HEK293 (cell line): ENCODE data around the gene PIP4K2A.
A peak's percentile ranks its signal among the peaks of the same experiment; 100 is the strongest.

Source experiments
- CTCF ChIA-PET: fragments of 350-600 bp; formaldehyde crosslinking; extraction: SDS; loops from one replicate; lab custom pipeline; 2021; ENCODE audit warnings: antibody characterized with exemption; lab: Yijun Ruan, JAX
- POLR2A ChIA-PET: fragments of 300-600 bp; formaldehyde crosslinking; extraction: SDS; loops from one replicate; lab custom pipeline; 2020; ENCODE audit warnings: antibody characterized with exemption, inconsistent platforms; lab: Yijun Ruan, JAX
- H3K27ac ChIP-seq: fragments of 200-500 bp; sonication (Bioruptor generic); 2 replicates; pipeline ENCODE4 v1.5.1; 2014; ENCODE audit warnings: low read depth, low read length, control low read depth, inconsistent platforms; ENCODE audit errors: extremely low read depth
- H3K36me3 ChIP-seq, 2 experiments: fragments of 200-500 bp in 1 of 2; sonication (Bioruptor generic) in 1 of 2; 1 replicate in 1 of 2; 2 replicates in 1 of 2; pipeline ENCODE4 v1.5.1; 2014 to 2017; ENCODE audit warnings: inconsistent platforms in 2 of 2, low read length in 2 of 2; ENCODE audit not compliant: control insufficient read depth in 2 of 2, insufficient read depth in 1 of 2
- H3K4me1 ChIP-seq: fragments of 200-500 bp; sonication (Bioruptor generic); 2 replicates; pipeline ENCODE4 v1.5.1; 2014; ENCODE audit warnings: mild to moderate bottlenecking, low read length, inconsistent platforms; ENCODE audit not compliant: control insufficient read depth, insufficient read depth
- H3K4me3 ChIP-seq: 2 replicates; pipeline ENCODE4 v1.5.1; 2011; ENCODE audit warnings: low read depth, mild to moderate bottlenecking, control low read depth, low read length, moderate library complexity
- H3K9me3 ChIP-seq: fragments of 200-500 bp; sonication (Bioruptor generic); 2 replicates; pipeline ENCODE4 v1.5.1; 2014; ENCODE audit warnings: low read depth, low read length, inconsistent platforms; ENCODE audit not compliant: control insufficient read depth, insufficient read depth
- BCL6B ChIP-seq: fragments of 450-650 bp; formaldehyde crosslinking; IDR thresholded peaks from 2 replicates; pipeline ENCODE4 v1.5.1; 2017; ENCODE audit warnings: missing biosample characterization, missing genetic modification characterization
- KLF7 ChIP-seq: fragments of 450-650 bp; formaldehyde crosslinking; IDR thresholded peaks from 2 replicates; pipeline ENCODE4 v1.5.1; 2016; ENCODE audit warnings: missing biosample characterization, missing genetic modification characterization, borderline replicate concordance
- KLF8 ChIP-seq: fragments of 450-650 bp; formaldehyde crosslinking; IDR thresholded peaks from 2 replicates; pipeline ENCODE4 v1.5.1; 2016; ENCODE audit warnings: missing biosample characterization, missing genetic modification characterization
- MYNN ChIP-seq: fragments of 450-650 bp; formaldehyde crosslinking; IDR thresholded peaks from 2 replicates; pipeline ENCODE4 v1.5.1; 2016; ENCODE audit warnings: missing biosample characterization, missing genetic modification characterization, borderline replicate concordance
- YY2 ChIP-seq: fragments of 450-650 bp; formaldehyde crosslinking; IDR thresholded peaks from 2 replicates; pipeline ENCODE4 v1.5.1; 2016; ENCODE audit warnings: missing biosample characterization, missing genetic modification characterization
- ZBTB48 ChIP-seq: fragments of 450-650 bp; formaldehyde crosslinking; IDR thresholded peaks from 2 replicates; pipeline ENCODE4 v1.5.1; 2016; ENCODE audit warnings: missing biosample characterization, missing genetic modification characterization
- ZFP69B ChIP-seq: fragments of 450-650 bp; formaldehyde crosslinking; IDR thresholded peaks from 2 replicates; pipeline ENCODE4 v1.5.1; 2016; ENCODE audit warnings: missing biosample characterization, missing genetic modification characterization
- ZNF132 ChIP-seq: fragments of 450-650 bp; formaldehyde crosslinking; IDR thresholded peaks from 2 replicates; pipeline ENCODE4 v1.5.1; 2017; ENCODE audit warnings: missing biosample characterization, missing genetic modification characterization, borderline replicate concordance
- ZNF16 ChIP-seq: fragments of 450-650 bp; formaldehyde crosslinking; IDR thresholded peaks from 2 replicates; pipeline ENCODE4 v1.5.1; 2016; ENCODE audit warnings: low read depth, missing biosample characterization, missing genetic modification characterization
- ZNF174 ChIP-seq: fragments of 450-650 bp; formaldehyde crosslinking; IDR thresholded peaks from 2 replicates; pipeline ENCODE4 v1.5.0; 2017; ENCODE audit warnings: missing biosample characterization, mild to moderate bottlenecking, missing genetic modification characterization
- ZNF214 ChIP-seq: fragments of 450-650 bp; formaldehyde crosslinking; IDR thresholded peaks from 2 replicates; pipeline ENCODE4 v1.5.1; 2017; ENCODE audit warnings: missing biosample characterization, mild to moderate bottlenecking, missing genetic modification characterization, borderline replicate concordance
- ZNF24 ChIP-seq: fragments of 450-650 bp; formaldehyde crosslinking; IDR thresholded peaks from 2 replicates; pipeline ENCODE4 v1.5.1; 2016; ENCODE audit warnings: missing biosample characterization, missing genetic modification characterization
- ZNF248 ChIP-seq: fragments of 450-650 bp; formaldehyde crosslinking; IDR thresholded peaks from 2 replicates; pipeline ENCODE4 v1.5.1; 2017; ENCODE audit warnings: missing biosample characterization, missing genetic modification characterization
- ZNF350 ChIP-seq: fragments of 450-650 bp; formaldehyde crosslinking; IDR thresholded peaks from 2 replicates; pipeline ENCODE4 v1.5.0; 2017; ENCODE audit warnings: missing biosample characterization, mild to moderate bottlenecking, missing genetic modification characterization
- ZNF362 ChIP-seq: fragments of 450-650 bp; formaldehyde crosslinking; IDR thresholded peaks from 2 replicates; pipeline ENCODE4 v1.5.1; 2016; ENCODE audit warnings: missing biosample characterization, missing genetic modification characterization
- ZNF433 ChIP-seq: fragments of 450-650 bp; formaldehyde crosslinking; IDR thresholded peaks from 2 replicates; pipeline ENCODE4 v1.5.1; 2016; ENCODE audit warnings: missing biosample characterization, missing genetic modification characterization, low read depth
- ZNF521 ChIP-seq: fragments of 450-650 bp; formaldehyde crosslinking; IDR thresholded peaks from 2 replicates; pipeline ENCODE4 v1.5.1; 2017; ENCODE audit warnings: missing biosample characterization, mild to moderate bottlenecking, missing genetic modification characterization
- ZNF530 ChIP-seq: fragments of 450-650 bp; formaldehyde crosslinking; IDR thresholded peaks from 2 replicates; pipeline ENCODE4 v1.5.1; 2016; ENCODE audit warnings: low read depth, missing biosample characterization, missing genetic modification characterization
- ZNF558 ChIP-seq: fragments of 450-650 bp; formaldehyde crosslinking; IDR thresholded peaks from 2 replicates; pipeline ENCODE4 v1.5.1; 2016; ENCODE audit warnings: missing biosample characterization, missing genetic modification characterization
- ZNF596 ChIP-seq: fragments of 450-650 bp; IDR thresholded peaks from 2 replicates; pipeline ENCODE4 v1.5.0; 2018; ENCODE audit warnings: missing biosample characterization, mild to moderate bottlenecking, missing genetic modification characterization, moderate library complexity
- ZNF776 ChIP-seq: fragments of 450-650 bp; formaldehyde crosslinking; IDR thresholded peaks from 2 replicates; pipeline ENCODE4 v1.5.0; 2017; ENCODE audit warnings: missing biosample characterization, missing genetic modification characterization, borderline replicate concordance
- ZNF791 ChIP-seq: fragments of 450-650 bp; formaldehyde crosslinking; IDR thresholded peaks from 2 replicates; pipeline ENCODE4 v1.5.1; 2016; ENCODE audit warnings: missing biosample characterization, missing genetic modification characterization
- TF ChIP-seq, protein P1 (sequence below): fragments of 450-650 bp; formaldehyde crosslinking; IDR thresholded peaks from 2 replicates; pipeline ENCODE4 v1.5.1; 2017; ENCODE audit warnings: missing biosample characterization, missing genetic modification characterization
- TF ChIP-seq, protein P2 (sequence below): fragments of 450-650 bp; formaldehyde crosslinking; IDR thresholded peaks from 2 replicates; pipeline ENCODE4 v1.5.1; 2016; ENCODE audit warnings: missing biosample characterization, missing genetic modification characterization

PIP4K2A gene

GRCh38 chr10:22673785-22674572 lies 40.4 kb downstream of the PIP4K2A start:
- Histone ChIP-seq H3K27ac (no peak overlapping the region), H3K36me3 (no peaks in the 10 kb centered on the region), H3K4me1 (peaks cover 5% of the 10 kb centered on the region; the same call in 1 of the 2 replicates), H3K4me3 (no peak overlapping the region)
- TF ChIP-seq ZNF24 (tag by site-specific recombination) (no peak), ZFP69B (tag by site-specific recombination) (no peak), ZNF174 (no peak), KLF8 (no peak), ZNF362 (tag by site-specific recombination) (0 out of 2 replicates have a peak, but pooled peaks have one; percentile 37), ZNF791 (tag by site-specific recombination) (no peak), ZNF521 (tag by site-specific recombination) (no peak)
- TF ChIP-seq, protein P1, sequence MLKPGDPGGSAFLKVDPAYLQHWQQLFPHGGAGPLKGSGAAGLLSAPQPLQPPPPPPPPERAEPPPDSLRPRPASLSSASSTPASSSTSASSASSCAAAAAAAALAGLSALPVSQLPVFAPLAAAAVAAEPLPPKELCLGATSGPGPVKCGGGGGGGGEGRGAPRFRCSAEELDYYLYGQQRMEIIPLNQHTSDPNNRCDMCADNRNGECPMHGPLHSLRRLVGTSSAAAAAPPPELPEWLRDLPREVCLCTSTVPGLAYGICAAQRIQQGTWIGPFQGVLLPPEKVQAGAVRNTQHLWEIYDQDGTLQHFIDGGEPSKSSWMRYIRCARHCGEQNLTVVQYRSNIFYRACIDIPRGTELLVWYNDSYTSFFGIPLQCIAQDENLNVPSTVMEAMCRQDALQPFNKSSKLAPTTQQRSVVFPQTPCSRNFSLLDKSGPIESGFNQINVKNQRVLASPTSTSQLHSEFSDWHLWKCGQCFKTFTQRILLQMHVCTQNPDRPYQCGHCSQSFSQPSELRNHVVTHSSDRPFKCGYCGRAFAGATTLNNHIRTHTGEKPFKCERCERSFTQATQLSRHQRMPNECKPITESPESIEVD (tag by site-specific recombination), result peak; percentile 73
- TF ChIP-seq, protein P2, sequence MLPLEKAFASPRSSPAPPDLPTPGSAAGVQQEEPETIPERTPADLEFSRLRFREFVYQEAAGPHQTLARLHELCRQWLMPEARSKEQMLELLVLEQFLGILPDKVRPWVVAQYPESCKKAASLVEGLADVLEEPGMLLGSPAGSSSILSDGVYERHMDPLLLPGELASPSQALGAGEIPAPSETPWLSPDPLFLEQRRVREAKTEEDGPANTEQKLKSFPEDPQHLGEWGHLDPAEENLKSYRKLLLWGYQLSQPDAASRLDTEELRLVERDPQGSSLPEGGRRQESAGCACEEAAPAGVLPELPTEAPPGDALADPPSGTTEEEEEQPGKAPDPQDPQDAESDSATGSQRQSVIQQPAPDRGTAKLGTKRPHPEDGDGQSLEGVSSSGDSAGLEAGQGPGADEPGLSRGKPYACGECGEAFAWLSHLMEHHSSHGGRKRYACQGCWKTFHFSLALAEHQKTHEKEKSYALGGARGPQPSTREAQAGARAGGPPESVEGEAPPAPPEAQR (tag by site-specific recombination), result no peak
- TF ChIP-seq, all 188 proteins: peak for 2
- H3K9me3 ChIP-seq, result no peaks in the 10 kb centered on the region
- CTCF ChIA-PET, result interaction anchor here (0.7 to 1.1 kb wide), 3 partner anchors 25 to 314 kb away, joined by 3 to 6 read pairs (median 4); no protein-coding TSS in a partner anchor
- POLR2A ChIA-PET, result no interaction called here

DNA sequence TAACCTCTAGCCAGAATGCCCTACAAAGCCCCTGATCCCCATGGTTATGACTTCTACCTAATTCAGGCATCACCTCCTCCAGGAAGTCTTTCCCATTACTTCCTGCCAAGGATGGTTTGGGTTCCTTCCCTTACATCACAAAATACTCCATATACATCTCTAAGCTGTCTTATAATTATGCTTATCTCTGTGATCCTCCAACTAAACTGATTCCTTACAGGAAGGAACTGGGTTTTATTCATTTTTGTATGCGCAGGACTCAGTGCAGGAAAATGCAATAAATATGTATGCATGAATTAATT lies 41.3 kb downstream of the PIP4K2A start:
- CTCF ChIA-PET, result no interaction called here
- Histone ChIP-seq H3K9me3 (no peaks in the 10 kb centered on the region), H3K36me3 (no peaks in the 10 kb centered on the region), H3K4me1 (peaks cover 5% of the 10 kb centered on the region; the same call in 1 of the 2 replicates), H3K4me3 (no peak overlapping the region), H3K27ac (no peak overlapping the region)
- POLR2A ChIA-PET, result no interaction called here
- TF ChIP-seq ZNF16 (tag by site-specific recombination), result no peak
- TF ChIP-seq ZNF776 (tag by site-specific recombination), result no peak
- TF ChIP-seq ZNF350, result no peak
- TF ChIP-seq ZNF596, result no peak
- no peak for TF ChIP-seq ZNF214
- no peak for TF ChIP-seq MYNN (tag by site-specific recombination)
- no peak for TF ChIP-seq ZNF132 (tag by site-specific recombination)
- no peak for TF ChIP-seq ZNF248 (tag by site-specific recombination)
- no peak for TF ChIP-seq KLF7 (tag by site-specific recombination)
- TF ChIP-seq ZNF530 (tag by site-specific recombination), result no peak
- no peak for TF ChIP-seq ZNF433 (tag by site-specific recombination)
- no peak for TF ChIP-seq BCL6B
- TF ChIP-seq ZNF558, result no peak
- no peak for TF ChIP-seq YY2 (tag by site-specific recombination)
- no peak for TF ChIP-seq ZBTB48
